ENCODE results near the gene SPTA1.
A peak's percentile ranks its signal among the peaks of the same experiment; 100 is the strongest.

SPTA1 gene

GRCh38 chr1:158724442-158724841, 37.9 kb upstream of the SPTA1 start:
- no peak for DNase-seq (ENCODE audit: low read depth)
- TF ChIP-seq CTCF (IDR thresholded peaks at IDR 0.05; ENCODE audit: insufficient read depth, low read depth, low read length, missing control alignments): no peak
- H3K4me3 ChIP-seq (ENCODE audit: low read length): no peak overlapping the region

- no peak for DNase-seq (ENCODE audit: low read depth)
- TF ChIP-seq CTCF (IDR thresholded peaks at IDR 0.05; ENCODE audit: insufficient read depth, low read depth, low read length, missing control alignments): no peak
- no peak within 1 kb of the TSS for H3K4me3 ChIP-seq (ENCODE audit: low read length)
These were observed 34.1 kb upstream of the SPTA1 start, which contains the start of gene OR6K3 for GRCh38 chr1:158720620-158721019. TSS of gene OR6K3 (minus strand) at chr1:158720720. CDS start at chr1:158718115, 2,605 bp downstream.

- no peak for TF ChIP-seq CTCF (IDR thresholded peaks at IDR 0.05; ENCODE audit: insufficient read depth, low read depth, low read length, missing control alignments)
- no peak overlapping the region for H3K4me3 ChIP-seq (ENCODE audit: low read length)
- DNase-seq (ENCODE audit: low read depth): no peak
These were observed 33.1 kb upstream of the SPTA1 start for GRCh38 chr1:158719664-158720063.

GRCh38 chr1:158717344-158717743, 30.8 kb upstream of the SPTA1 start:
- TF ChIP-seq CTCF (IDR thresholded peaks at IDR 0.05; ENCODE audit: insufficient read depth, low read depth, low read length, missing control alignments): no peak

GRCh38 chr1:158716335-158716734, 29.8 kb upstream of the SPTA1 start:
- H3K4me3 ChIP-seq (ENCODE audit: low read length): no peak overlapping the region
- DNase-seq (ENCODE audit: low read depth): peak; percentile 23
- no peak for TF ChIP-seq CTCF (IDR thresholded peaks at IDR 0.05; ENCODE audit: insufficient read depth, low read depth, low read length, missing control alignments)

More at GRCh38 chr1:158717344-158717743, 30.8 kb upstream of the SPTA1 start:
- DNase-seq (ENCODE audit: low read depth): peak; percentile 53
- H3K4me3 ChIP-seq (ENCODE audit: low read length): no peak overlapping the region

GRCh38 chr1:158714754-158715153, 28.2 kb upstream of the SPTA1 start:
- DNase-seq (ENCODE audit: low read depth): no peak
- H3K4me3 ChIP-seq (ENCODE audit: low read length): no peak overlapping the region
- no peak for TF ChIP-seq CTCF (IDR thresholded peaks at IDR 0.05; ENCODE audit: insufficient read depth, low read depth, low read length, missing control alignments)

- TF ChIP-seq CTCF (IDR thresholded peaks at IDR 0.05; ENCODE audit: insufficient read depth, low read depth, low read length, missing control alignments): no peak
- no peak for DNase-seq (ENCODE audit: low read depth)
- no peak overlapping the region for H3K4me3 ChIP-seq (ENCODE audit: low read length)
These were observed 24.6 kb upstream of the SPTA1 start for GRCh38 chr1:158711098-158711497.

All from epithelial cell of esophagus (primary cell).